ENCODE data around the gene HSD17B12.
A peak's percentile ranks its signal among the peaks of the same experiment; 100 is the strongest.
"Not testable (repeated sequence)": the region's sequence is repeated elsewhere in the genome, so short reads cannot be mapped to it uniquely, and the experiment has no call there.

The HSD17B12 gene

DNA sequence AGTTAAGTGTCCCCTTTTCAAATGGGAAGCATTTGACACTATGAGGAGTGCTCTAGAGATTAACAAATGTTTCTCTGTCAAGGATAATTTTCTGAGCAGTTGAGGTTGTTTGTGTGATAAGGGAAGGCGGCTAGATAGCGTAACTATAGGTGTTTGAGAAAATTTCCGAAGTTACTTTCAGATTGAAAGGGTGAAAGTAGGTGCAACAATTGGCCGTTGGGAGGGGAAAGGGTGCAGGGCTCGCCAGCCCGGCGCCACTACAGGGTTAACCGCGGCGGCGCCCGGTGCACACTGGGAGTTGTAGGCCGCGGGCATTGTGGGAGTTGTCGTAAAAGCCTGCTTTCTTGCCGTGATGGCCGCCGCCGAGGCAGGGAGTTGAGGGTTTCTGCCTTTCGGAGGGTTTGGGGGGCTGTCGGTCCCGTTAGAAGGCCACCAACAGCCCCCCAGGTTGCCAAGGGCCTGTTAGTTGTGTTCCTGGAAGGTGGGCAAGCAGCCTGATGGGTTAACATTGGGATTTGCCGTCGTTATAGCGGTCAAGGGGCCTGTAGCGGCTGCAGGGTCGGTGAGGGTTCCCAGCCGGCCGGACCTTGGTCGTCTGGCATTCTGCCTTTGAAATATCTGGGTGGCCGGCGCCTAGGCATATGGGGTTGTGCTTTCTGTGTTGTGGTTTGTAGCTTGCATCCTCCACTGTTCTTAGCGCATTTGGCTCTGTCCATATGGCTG, 36.5 kb upstream of the HSD17B12 start:
- peak overlapping the region; percentile 35 to 57 for H3K27ac ChIP-seq
- TF ChIP-seq, protein P1, sequence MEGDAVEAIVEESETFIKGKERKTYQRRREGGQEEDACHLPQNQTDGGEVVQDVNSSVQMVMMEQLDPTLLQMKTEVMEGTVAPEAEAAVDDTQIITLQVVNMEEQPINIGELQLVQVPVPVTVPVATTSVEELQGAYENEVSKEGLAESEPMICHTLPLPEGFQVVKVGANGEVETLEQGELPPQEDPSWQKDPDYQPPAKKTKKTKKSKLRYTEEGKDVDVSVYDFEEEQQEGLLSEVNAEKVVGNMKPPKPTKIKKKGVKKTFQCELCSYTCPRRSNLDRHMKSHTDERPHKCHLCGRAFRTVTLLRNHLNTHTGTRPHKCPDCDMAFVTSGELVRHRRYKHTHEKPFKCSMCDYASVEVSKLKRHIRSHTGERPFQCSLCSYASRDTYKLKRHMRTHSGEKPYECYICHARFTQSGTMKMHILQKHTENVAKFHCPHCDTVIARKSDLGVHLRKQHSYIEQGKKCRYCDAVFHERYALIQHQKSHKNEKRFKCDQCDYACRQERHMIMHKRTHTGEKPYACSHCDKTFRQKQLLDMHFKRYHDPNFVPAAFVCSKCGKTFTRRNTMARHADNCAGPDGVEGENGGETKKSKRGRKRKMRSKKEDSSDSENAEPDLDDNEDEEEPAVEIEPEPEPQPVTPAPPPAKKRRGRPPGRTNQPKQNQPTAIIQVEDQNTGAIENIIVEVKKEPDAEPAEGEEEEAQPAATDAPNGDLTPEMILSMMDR (IDR thresholded peaks at IDR 0.05), result no peak
- peak; percentile 80 for DNase-seq (ENCODE audit: low spot score)
- H3K4me3 ChIP-seq, result peak overlapping the region; percentile 85

DNA sequence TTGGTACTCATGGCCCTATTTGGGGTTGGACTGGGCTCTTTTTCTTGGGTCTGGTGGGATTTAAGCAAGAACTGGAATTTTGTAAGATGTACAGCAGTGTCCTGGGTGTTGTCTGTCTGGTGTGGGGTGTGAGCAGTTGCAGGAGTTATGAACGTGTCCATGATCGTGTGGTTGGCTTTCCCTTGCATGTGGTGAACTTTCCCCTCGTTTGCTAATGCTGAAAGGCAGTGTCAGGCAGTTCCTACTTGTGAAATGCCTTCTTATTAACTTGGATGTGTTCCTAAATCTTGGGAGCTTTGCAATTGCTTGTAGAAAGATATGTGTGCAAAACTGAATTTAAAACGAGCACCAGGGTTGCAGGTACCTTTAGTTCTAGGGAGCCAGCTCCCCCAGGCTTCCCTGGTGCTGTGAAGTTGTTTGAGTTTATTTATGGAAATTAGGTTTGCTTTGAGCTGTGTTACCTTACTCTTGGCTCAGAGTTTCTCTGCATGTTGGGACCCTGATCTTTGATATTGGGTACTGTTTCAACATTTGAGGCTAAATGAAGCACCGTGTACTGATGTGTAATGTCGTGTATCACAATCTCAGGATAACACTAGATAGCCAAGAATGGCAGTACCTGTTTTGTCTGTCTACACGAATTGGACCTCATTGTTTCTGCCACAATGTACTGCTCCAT, 35.8 kb upstream of the HSD17B12 start:
- DNase-seq (ENCODE audit: low spot score), result no peak
- TF ChIP-seq, protein P1 (IDR thresholded peaks at IDR 0.05), result no peak
- no peak overlapping the region for H3K27ac ChIP-seq
- peak overlapping the region; percentile 85 for H3K4me3 ChIP-seq

DNA sequence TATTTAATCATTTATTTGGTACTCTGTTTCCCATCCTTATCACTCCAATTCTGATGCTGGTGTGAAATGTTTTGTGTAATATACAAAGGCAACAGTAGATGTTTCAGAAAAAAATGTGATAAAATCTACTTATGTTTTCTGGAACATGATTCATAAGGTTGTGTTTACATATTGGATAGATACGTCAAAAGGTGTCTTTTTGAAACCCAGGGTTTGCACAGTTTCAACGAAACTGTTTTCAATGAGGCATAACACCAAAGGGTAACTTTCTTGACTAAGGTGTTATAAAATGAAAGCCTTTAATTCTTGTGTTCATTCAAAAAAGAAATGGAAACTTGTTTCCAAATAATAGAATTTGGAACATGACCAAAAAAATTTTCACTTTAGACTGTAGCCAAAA, 33.8 kb upstream of the HSD17B12 start:
- H3K27ac ChIP-seq, result no peak overlapping the region
- H3K4me3 ChIP-seq, result no peak overlapping the region
- TF ChIP-seq, protein P1 (IDR thresholded peaks at IDR 0.05), result no peak
- no peak for DNase-seq (ENCODE audit: low spot score)

DNA sequence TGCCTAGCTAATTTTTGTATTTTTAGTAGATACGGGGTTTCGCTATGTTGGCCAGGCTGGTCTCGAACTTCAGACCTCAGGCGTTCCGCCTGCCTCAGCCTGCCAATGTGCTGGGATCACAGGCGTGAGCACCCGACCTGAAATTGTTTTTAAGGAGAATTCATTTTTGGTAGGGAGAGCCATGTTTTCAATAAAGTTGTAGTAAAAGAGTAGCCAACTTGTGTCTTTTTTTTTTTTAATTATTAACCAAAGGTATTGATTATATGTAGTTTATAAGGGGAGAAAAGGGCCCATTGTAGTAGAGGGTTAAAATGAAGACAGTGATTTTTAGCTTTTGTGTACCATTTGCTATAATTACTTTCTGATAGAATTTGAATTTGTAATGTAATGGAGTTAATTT, 31.6 kb upstream of the HSD17B12 start:
- TF ChIP-seq, protein P1 (IDR thresholded peaks at IDR 0.05), result no peak
- no peak for DNase-seq (ENCODE audit: low spot score)
- no peak overlapping the region for H3K27ac ChIP-seq
- no peak overlapping the region for H3K4me3 ChIP-seq

DNA sequence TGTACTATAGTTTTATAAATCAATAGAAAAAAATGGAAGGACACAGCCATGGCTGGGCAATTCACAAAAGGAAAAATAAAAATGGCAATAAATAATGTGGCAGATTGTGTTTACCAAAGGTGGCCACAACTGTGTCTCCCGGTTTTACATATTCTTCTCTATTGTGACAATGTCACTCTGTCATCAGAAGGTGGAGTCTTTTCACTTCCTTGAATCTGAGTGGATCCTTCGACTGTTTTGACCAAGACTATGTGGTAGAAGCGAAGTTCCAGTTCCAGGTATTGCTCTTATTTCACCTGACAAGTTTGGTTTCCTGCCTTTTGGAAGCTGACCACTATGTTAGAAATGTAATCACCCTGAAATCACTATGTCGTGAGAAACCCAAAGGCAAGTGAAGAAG, 31.0 kb upstream of the HSD17B12 start:
- no peak overlapping the region for H3K27ac ChIP-seq
- H3K4me3 ChIP-seq, result no peak overlapping the region
- TF ChIP-seq, protein P1 (IDR thresholded peaks at IDR 0.05), result no peak
- DNase-seq (ENCODE audit: low spot score), result no peak

DNA sequence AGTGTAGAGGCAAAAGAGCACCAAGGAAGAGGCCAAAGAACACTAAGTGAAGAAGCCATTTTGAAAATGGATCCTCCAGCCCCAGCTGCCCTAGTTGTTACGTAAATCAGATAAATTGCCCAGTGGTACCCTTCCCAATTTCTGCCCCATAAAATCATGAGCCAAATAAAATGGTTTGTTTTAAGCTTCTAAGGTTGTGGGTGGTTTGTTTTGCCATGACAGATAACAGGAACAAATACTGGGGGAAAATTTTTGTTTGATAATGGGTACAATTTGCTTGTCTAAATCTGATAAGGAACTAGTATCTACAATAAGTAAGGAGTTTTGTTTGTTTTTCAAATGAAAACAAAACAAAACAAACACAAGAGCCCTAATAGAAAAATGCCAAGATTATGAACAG, 30.6 kb upstream of the HSD17B12 start:
- H3K27ac ChIP-seq, result no peak overlapping the region
- TF ChIP-seq, protein P1 (IDR thresholded peaks at IDR 0.05), result no peak

DNA sequence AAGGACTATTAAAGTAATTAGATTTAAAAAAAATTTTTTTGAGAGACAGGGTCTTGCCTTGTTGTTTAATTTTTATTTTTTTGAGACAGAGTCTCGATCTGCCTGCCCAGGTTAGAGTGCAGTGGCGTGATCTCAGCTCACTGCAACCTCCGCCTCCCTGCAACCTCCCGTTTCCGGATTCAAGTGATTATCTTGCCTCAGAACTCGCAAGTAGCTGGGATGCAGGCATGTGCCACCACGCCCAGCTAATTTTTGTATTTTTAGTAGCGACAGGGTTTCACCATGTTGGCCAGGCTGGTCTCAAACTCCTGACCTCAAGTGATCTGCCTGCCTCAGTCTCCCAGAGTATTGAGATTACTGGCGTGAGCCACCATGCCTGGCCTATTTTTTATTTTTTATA, 17.5 kb upstream of the HSD17B12 start:
- H3K4me3 ChIP-seq; H3K27ac ChIP-seq; DNase-seq (ENCODE audit: low spot score): not testable (repeated sequence)

More for the DNA sequence above, 30.6 kb upstream of the HSD17B12 start:
- H3K4me3 ChIP-seq, result no peak overlapping the region
- DNase-seq (ENCODE audit: low spot score), result no peak

Measured in coronary artery (tissue), 2 donors.